Liver (tissue), 9 donors: ENCODE measurements around the gene NPR2. TPM values are rescaled to one million over a fixed set of nuclear protein-coding genes. Genes with fewer than 3 reads are reported as not detected.

ENCODE experiments used
- DNase-seq: peaks from one replicate; pipeline ENCODE4 v3.0.0-alpha.2; 2017; ENCODE audit warnings: low spot score
- H3K27ac ChIP-seq, 2 donors: one replicate each; pipeline ENCODE4 v1.7.0; 2013; ENCODE audit warnings: inconsistent platforms in 2 of 2, low read length in 2 of 2, control low read depth in 1 of 2, low read depth in 1 of 2, mild to moderate bottlenecking in 1 of 2
- H3K27me3 ChIP-seq, 4 donors: one replicate each; pipeline versions ENCODE4 v1.6.1 to v1.7.0; 2013; ENCODE audit warnings: low read length in 3 of 4, inconsistent platforms in 1 of 4, mild to moderate bottlenecking in 1 of 4, moderate library complexity in 1 of 4; ENCODE audit not compliant: control insufficient read depth in 4 of 4, insufficient read depth in 4 of 4
- H3K36me3 ChIP-seq, 4 donors: one replicate each; pipeline versions ENCODE4 v1.6.1 to v1.7.0; 2013; ENCODE audit warnings: low read length in 3 of 4, mild to moderate bottlenecking in 3 of 4, low read depth in 1 of 4, moderate library complexity in 1 of 4; ENCODE audit not compliant: control insufficient read depth in 4 of 4, insufficient read depth in 3 of 4
- H3K4me1 ChIP-seq, 4 donors: one replicate each; pipeline versions ENCODE4 v1.6.1 to v1.7.0; 2013; ENCODE audit warnings: low read length in 3 of 4, mild to moderate bottlenecking in 3 of 4, moderate library complexity in 1 of 4; ENCODE audit not compliant: control insufficient read depth in 4 of 4, insufficient read depth in 4 of 4
- H3K4me3 ChIP-seq, 3 donors: one replicate each; pipeline versions ENCODE4 v1.6.1 to v1.7.0; 2013; ENCODE audit warnings: low read length in 3 of 3, control low read depth in 1 of 3, low read depth in 1 of 3, mild to moderate bottlenecking in 1 of 3
- H3K9ac ChIP-seq, 2 donors: one replicate each; pipeline ENCODE4 v1.7.0; 2013; ENCODE audit warnings: low read length in 2 of 2, mild to moderate bottlenecking in 2 of 2, moderate library complexity in 2 of 2, control low read depth in 1 of 2, low read depth in 1 of 2
- H3K9me3 ChIP-seq, 4 donors: one replicate each; pipeline versions ENCODE4 v1.6.1 to v1.7.0; 2013; ENCODE audit warnings: low read length in 3 of 4; ENCODE audit not compliant: control insufficient read depth in 4 of 4
- FOXA1 ChIP-seq: IDR thresholded peaks from 2 replicates; pipeline ENCODE4 v1.6.1; 2016; ENCODE audit warnings: antibody characterized with exemption
- GABPA ChIP-seq, 2 donors: IDR thresholded peaks in 1 of 2; conservative IDR thresholded peaks in 1 of 2; 2 replicates each; pipeline ENCODE4 v1.6.1; 2016; ENCODE audit warnings: antibody characterized with exemption in 2 of 2, mild to moderate bottlenecking in 1 of 2, moderate library complexity in 1 of 2
- HNF4A ChIP-seq, 2 donors: conservative IDR thresholded peaks; 2 replicates each; pipeline ENCODE4 v1.6.1; 2016; ENCODE audit warnings: antibody characterized with exemption in 2 of 2, mild to moderate bottlenecking in 2 of 2
- HNF4G ChIP-seq: IDR thresholded peaks from 2 replicates; pipeline ENCODE4 v1.6.1; 2016; ENCODE audit warnings: antibody characterized with exemption
- RAD21 ChIP-seq, 2 donors: IDR thresholded peaks; 2 replicates each; pipeline ENCODE4 v1.6.1; 2016; ENCODE audit warnings: antibody characterized with exemption in 2 of 2, mild to moderate bottlenecking in 2 of 2
- TAF1 ChIP-seq: conservative IDR thresholded peaks from 2 replicates; pipeline ENCODE4 v1.6.1; 2016; ENCODE audit warnings: antibody characterized with exemption, mild to moderate bottlenecking
- YY1 ChIP-seq: IDR thresholded peaks from 2 replicates; pipeline ENCODE4 v1.6.1; 2016; ENCODE audit warnings: antibody characterized with exemption, mild to moderate bottlenecking
- WGBS: extraction: QIAGEN DNeasy Blood & Tissue Kit; methylation state at CpG from one replicate; pipeline ENCODE4 v1.1.7; 2013; 5-methylcytosine and 5-hydroxymethylcytosine counted together
- polyA plus RNA-seq, 2 donors: library from polyadenylated mRNA; stranded (reverse) in 1 of 2; unstranded in 1 of 2; fragments of 200-250 nt in 1 of 2; fragments of >200 nt in 1 of 2; fragmentation: Nextera tagmentation in 1 of 2; extraction: Ambion mirVana in 1 of 2; gene quantifications; one replicate each; pipeline versions ENCODE4 v1.2.1 to v1.2.3, GENCODE V29; 2013 to 2015
- total RNA-seq, 2 donors: library from RNA; depleted of rRNA; stranded (reverse); fragments of >200 nt; gene quantifications; one replicate each; pipeline ENCODE4 v1.2.3, GENCODE V29; 2014
- TF ChIP-seq, protein P1 (sequence below): IDR thresholded peaks from 2 replicates; pipeline ENCODE4 v1.6.1; 2016; ENCODE audit warnings: antibody characterized with exemption, mild to moderate bottlenecking
- TF ChIP-seq, protein P2 (sequence below): fragments of 150-350 bp; IDR thresholded peaks from 2 replicates; pipeline ENCODE4 v1.5.1; 2017; ENCODE audit warnings: improper control_type of control experiment, low read depth, low read length; ENCODE audit not compliant: missing input control
- TF ChIP-seq, protein P3 (sequence below): IDR thresholded peaks from 2 replicates; pipeline ENCODE4 v1.6.1; 2016; ENCODE audit warnings: antibody characterized with exemption
- TF ChIP-seq, protein P4 (sequence below): IDR thresholded peaks from 2 replicates; pipeline ENCODE4 v1.6.1; 2016; ENCODE audit warnings: antibody characterized with exemption
- donor health status: healthy.
- donor health status: healthy.
- donor health status: healthy.
- donor health status: healthy.
- donor health status: healthy.

Gene NPR2
- total and polyA plus RNA-seq, 4 donors = 8.6 to 17.1 (median 11.2) TPM

DNA sequence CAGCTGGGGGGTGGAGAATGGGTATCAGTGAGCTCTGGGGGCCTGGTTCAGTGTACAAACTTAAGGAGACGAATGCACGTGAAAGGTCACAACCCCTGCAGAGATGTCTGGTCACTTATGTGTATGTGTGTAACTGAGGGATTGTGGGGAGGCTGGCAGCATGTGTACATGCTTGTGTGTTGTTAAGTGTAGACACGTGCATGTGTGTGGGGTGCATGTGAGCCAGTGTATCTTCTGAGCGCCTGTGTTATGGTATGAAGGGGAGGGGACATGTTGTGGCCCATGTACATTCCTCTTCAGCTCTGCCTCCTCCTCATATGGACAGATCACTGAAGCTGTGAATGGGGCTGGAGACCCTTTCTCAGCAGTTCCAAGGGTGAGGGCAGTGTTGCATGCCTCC, 39.6 kb downstream of the NPR2 start (continued):
- TF ChIP-seq, protein P1, sequence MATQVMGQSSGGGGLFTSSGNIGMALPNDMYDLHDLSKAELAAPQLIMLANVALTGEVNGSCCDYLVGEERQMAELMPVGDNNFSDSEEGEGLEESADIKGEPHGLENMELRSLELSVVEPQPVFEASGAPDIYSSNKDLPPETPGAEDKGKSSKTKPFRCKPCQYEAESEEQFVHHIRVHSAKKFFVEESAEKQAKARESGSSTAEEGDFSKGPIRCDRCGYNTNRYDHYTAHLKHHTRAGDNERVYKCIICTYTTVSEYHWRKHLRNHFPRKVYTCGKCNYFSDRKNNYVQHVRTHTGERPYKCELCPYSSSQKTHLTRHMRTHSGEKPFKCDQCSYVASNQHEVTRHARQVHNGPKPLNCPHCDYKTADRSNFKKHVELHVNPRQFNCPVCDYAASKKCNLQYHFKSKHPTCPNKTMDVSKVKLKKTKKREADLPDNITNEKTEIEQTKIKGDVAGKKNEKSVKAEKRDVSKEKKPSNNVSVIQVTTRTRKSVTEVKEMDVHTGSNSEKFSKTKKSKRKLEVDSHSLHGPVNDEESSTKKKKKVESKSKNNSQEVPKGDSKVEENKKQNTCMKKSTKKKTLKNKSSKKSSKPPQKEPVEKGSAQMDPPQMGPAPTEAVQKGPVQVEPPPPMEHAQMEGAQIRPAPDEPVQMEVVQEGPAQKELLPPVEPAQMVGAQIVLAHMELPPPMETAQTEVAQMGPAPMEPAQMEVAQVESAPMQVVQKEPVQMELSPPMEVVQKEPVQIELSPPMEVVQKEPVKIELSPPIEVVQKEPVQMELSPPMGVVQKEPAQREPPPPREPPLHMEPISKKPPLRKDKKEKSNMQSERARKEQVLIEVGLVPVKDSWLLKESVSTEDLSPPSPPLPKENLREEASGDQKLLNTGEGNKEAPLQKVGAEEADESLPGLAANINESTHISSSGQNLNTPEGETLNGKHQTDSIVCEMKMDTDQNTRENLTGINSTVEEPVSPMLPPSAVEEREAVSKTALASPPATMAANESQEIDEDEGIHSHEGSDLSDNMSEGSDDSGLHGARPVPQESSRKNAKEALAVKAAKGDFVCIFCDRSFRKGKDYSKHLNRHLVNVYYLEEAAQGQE = no peak

DNA sequence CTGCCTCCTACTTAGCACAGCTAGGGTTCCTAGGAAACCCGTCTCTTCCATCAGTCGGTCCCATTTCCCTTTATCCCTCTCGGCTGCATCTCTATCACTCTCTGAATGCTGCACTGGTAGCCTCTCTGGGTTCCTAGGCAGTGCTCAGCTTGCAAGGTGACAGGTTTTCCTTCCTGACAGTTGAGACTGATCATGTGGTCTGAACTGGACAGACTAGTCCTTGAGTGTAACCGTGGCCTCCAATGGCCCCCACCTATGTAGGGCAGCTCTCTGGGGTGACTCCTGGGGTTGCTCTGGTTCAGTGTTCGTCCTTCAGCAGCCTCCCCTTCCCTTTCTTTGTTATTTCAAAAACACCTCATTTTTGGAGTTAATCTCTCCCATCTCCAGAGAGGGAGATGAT, 41.4 kb downstream of the NPR2 start:
- H3K4me3 ChIP-seq = no peak overlapping the region
- DNase-seq = no peak
- no peak overlapping the region for H3K9ac ChIP-seq
- WGBS = 83% methylated on average over 5 of the region's 5 CpGs
- no peak for TF ChIP-seq TAF1
- TF ChIP-seq, protein P2, sequence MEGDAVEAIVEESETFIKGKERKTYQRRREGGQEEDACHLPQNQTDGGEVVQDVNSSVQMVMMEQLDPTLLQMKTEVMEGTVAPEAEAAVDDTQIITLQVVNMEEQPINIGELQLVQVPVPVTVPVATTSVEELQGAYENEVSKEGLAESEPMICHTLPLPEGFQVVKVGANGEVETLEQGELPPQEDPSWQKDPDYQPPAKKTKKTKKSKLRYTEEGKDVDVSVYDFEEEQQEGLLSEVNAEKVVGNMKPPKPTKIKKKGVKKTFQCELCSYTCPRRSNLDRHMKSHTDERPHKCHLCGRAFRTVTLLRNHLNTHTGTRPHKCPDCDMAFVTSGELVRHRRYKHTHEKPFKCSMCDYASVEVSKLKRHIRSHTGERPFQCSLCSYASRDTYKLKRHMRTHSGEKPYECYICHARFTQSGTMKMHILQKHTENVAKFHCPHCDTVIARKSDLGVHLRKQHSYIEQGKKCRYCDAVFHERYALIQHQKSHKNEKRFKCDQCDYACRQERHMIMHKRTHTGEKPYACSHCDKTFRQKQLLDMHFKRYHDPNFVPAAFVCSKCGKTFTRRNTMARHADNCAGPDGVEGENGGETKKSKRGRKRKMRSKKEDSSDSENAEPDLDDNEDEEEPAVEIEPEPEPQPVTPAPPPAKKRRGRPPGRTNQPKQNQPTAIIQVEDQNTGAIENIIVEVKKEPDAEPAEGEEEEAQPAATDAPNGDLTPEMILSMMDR = no peak
- TF ChIP-seq GABPA (IDR thresholded peaks at IDR 0.05 in 1 of 2, conservative IDR thresholded peaks at IDR 0.05 in 1 of 2) = no peak
- TF ChIP-seq FOXA1 = no peak
- TF ChIP-seq, protein P3, sequence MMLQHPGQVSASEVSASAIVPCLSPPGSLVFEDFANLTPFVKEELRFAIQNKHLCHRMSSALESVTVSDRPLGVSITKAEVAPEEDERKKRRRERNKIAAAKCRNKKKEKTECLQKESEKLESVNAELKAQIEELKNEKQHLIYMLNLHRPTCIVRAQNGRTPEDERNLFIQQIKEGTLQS = no peak
- no peak for TF ChIP-seq HNF4G
- TF ChIP-seq RAD21 (IDR thresholded peaks at IDR 0.05) = no peak
- no peak for TF ChIP-seq HNF4A (conservative IDR thresholded peaks at IDR 0.05)
- TF ChIP-seq, protein P4, sequence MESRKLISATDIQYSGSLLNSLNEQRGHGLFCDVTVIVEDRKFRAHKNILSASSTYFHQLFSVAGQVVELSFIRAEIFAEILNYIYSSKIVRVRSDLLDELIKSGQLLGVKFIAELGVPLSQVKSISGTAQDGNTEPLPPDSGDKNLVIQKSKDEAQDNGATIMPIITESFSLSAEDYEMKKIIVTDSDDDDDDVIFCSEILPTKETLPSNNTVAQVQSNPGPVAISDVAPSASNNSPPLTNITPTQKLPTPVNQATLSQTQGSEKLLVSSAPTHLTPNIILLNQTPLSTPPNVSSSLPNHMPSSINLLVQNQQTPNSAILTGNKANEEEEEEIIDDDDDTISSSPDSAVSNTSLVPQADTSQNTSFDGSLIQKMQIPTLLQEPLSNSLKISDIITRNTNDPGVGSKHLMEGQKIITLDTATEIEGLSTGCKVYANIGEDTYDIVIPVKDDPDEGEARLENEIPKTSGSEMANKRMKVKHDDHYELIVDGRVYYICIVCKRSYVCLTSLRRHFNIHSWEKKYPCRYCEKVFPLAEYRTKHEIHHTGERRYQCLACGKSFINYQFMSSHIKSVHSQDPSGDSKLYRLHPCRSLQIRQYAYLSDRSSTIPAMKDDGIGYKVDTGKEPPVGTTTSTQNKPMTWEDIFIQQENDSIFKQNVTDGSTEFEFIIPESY = no peak
- no peak for TF ChIP-seq YY1
- H3K4me1 ChIP-seq = peaks cover 16 to 43% (median 34%) of the 10 kb centered on the region in 4 donors
- no peak overlapping the region for H3K27ac ChIP-seq
- H3K9me3 ChIP-seq = no peaks in the 10 kb centered on the region
- H3K36me3 ChIP-seq = no peaks in the 10 kb centered on the region
- H3K27me3 ChIP-seq = no peaks in the 10 kb centered on the region
